GM18517 (cell line): ENCODE results near the gene LRRC30.

Source experiments
- ATAC-seq: cut with Tn5 transposase; IDR thresholded peaks from one replicate; pipeline ENCODE4 v1.9.1; 2021; ENCODE audit warnings: mild to moderate bottlenecking, moderate library complexity; ENCODE audit not compliant: unreplicated experiment

Gene LRRC30

GRCh38 chr18:7236933-7237332 is 6.0 kb downstream of the LRRC30 start:
- no peak for ATAC-seq

GRCh38 chr18:7237673-7238272 is 6.9 kb downstream of the LRRC30 start:
- no peak for ATAC-seq

- ATAC-seq = no peak
Measured at GRCh38 chr18:7242926-7243325, 12.0 kb downstream of the LRRC30 start.

- ATAC-seq = no peak
Measured at GRCh38 chr18:7248877-7249276, 18.0 kb downstream of the LRRC30 start.

GRCh38 chr18:7254163-7254562 is 23.3 kb downstream of the LRRC30 start:
- ATAC-seq = no peak

GRCh38 chr18:7255054-7255453 is 24.2 kb downstream of the LRRC30 start:
- ATAC-seq = no peak

- ATAC-seq = no peak
Measured at GRCh38 chr18:7255643-7256042, 24.8 kb downstream of the LRRC30 start.

GRCh38 chr18:7256618-7257425 is 25.9 kb downstream of the LRRC30 start:
- ATAC-seq = no peak

- ATAC-seq = no peak
Measured at GRCh38 chr18:7257426-7257740, 26.5 kb downstream of the LRRC30 start.

GRCh38 chr18:7259475-7259874 is 28.6 kb downstream of the LRRC30 start:
- ATAC-seq = no peak

- no peak for ATAC-seq
Measured at GRCh38 chr18:7261199-7261598, 30.3 kb downstream of the LRRC30 start.

GRCh38 chr18:7267973-7268372 is 37.1 kb downstream of the LRRC30 start:
- no peak for ATAC-seq

- ATAC-seq = no peak
Measured at GRCh38 chr18:7269942-7270341, 39.1 kb downstream of the LRRC30 start.

GRCh38 chr18:7272311-7273049 is 41.6 kb downstream of the LRRC30 start:
- no peak for ATAC-seq

- ATAC-seq = no peak
Measured at GRCh38 chr18:7273301-7273921, 42.5 kb downstream of the LRRC30 start.

GRCh38 chr18:7281579-7281978 is 50.7 kb downstream of the LRRC30 start:
- ATAC-seq = no peak
